ENCODE results near the gene PPP2R5C.

Gene PPP2R5C

GRCh38 chr14:101917413-101918017, 156.0 kb downstream of the PPP2R5C start:
- TF ChIP-seq ZNF274 (IDR thresholded peaks at IDR 0.05; ENCODE audit: low read depth, low read length), result no peak
- H3K4me3 ChIP-seq (ENCODE audit: low read length), result no peak overlapping the region

- H3K4me3 ChIP-seq (ENCODE audit: low read length), result no peak overlapping the region
- TF ChIP-seq ZNF274 (IDR thresholded peaks at IDR 0.05; ENCODE audit: low read depth, low read length), result no peak
These were observed 156.8 kb downstream of the PPP2R5C start for GRCh38 chr14:101918065-101918989.

- H3K4me3 ChIP-seq (ENCODE audit: low read length), result no peak overlapping the region
- no peak for TF ChIP-seq ZNF274 (IDR thresholded peaks at IDR 0.05; ENCODE audit: low read depth, low read length)
These were observed 158.8 kb downstream of the PPP2R5C start for GRCh38 chr14:101920271-101920670.

GRCh38 chr14:101922866-101923265, 161.4 kb downstream of the PPP2R5C start:
- H3K4me3 ChIP-seq (ENCODE audit: low read length), result no peak overlapping the region
- no peak for TF ChIP-seq ZNF274 (IDR thresholded peaks at IDR 0.05; ENCODE audit: low read depth, low read length)

GRCh38 chr14:101925152-101925551, 163.6 kb downstream of the PPP2R5C start:
- TF ChIP-seq ZNF274 (IDR thresholded peaks at IDR 0.05; ENCODE audit: low read depth, low read length), result no peak
- no peak overlapping the region for H3K4me3 ChIP-seq (ENCODE audit: low read length)

- no peak for TF ChIP-seq ZNF274 (IDR thresholded peaks at IDR 0.05; ENCODE audit: low read depth, low read length)
- H3K4me3 ChIP-seq (ENCODE audit: low read length), result no peak overlapping the region
These were observed 164.6 kb downstream of the PPP2R5C start for GRCh38 chr14:101926085-101926484.

GRCh38 chr14:101926620-101927019, 165.1 kb downstream of the PPP2R5C start:
- no peak for TF ChIP-seq ZNF274 (IDR thresholded peaks at IDR 0.05; ENCODE audit: low read depth, low read length)
- no peak overlapping the region for H3K4me3 ChIP-seq (ENCODE audit: low read length)

GRCh38 chr14:101927859-101928258, 166.3 kb downstream of the PPP2R5C start:
- no peak for TF ChIP-seq ZNF274 (IDR thresholded peaks at IDR 0.05; ENCODE audit: low read depth, low read length)
- no peak overlapping the region for H3K4me3 ChIP-seq (ENCODE audit: low read length)

GRCh38 chr14:101928415-101928841, 166.9 kb downstream of the PPP2R5C start:
- TF ChIP-seq ZNF274 (IDR thresholded peaks at IDR 0.05; ENCODE audit: low read depth, low read length), result no peak
- H3K4me3 ChIP-seq (ENCODE audit: low read length), result no peak overlapping the region

GRCh38 chr14:101929096-101929495, 167.6 kb downstream of the PPP2R5C start:
- no peak for TF ChIP-seq ZNF274 (IDR thresholded peaks at IDR 0.05; ENCODE audit: low read depth, low read length)
- no peak overlapping the region for H3K4me3 ChIP-seq (ENCODE audit: low read length)

- TF ChIP-seq ZNF274 (IDR thresholded peaks at IDR 0.05; ENCODE audit: low read depth, low read length), result no peak
- no peak overlapping the region for H3K4me3 ChIP-seq (ENCODE audit: low read length)
These were observed 168.4 kb downstream of the PPP2R5C start for GRCh38 chr14:101929946-101930345.

- no peak for TF ChIP-seq ZNF274 (IDR thresholded peaks at IDR 0.05; ENCODE audit: low read depth, low read length)
- H3K4me3 ChIP-seq (ENCODE audit: low read length), result no peak overlapping the region
These were observed 171.2 kb downstream of the PPP2R5C start for GRCh38 chr14:101932673-101933072.

GRCh38 chr14:101933209-101933608, 171.7 kb downstream of the PPP2R5C start:
- TF ChIP-seq ZNF274 (IDR thresholded peaks at IDR 0.05; ENCODE audit: low read depth, low read length), result no peak
- H3K4me3 ChIP-seq (ENCODE audit: low read length), result no peak overlapping the region

GRCh38 chr14:101934601-101935150, 173.2 kb downstream of the PPP2R5C start:
- no peak for TF ChIP-seq ZNF274 (IDR thresholded peaks at IDR 0.05; ENCODE audit: low read depth, low read length)
- H3K4me3 ChIP-seq (ENCODE audit: low read length), result no peak overlapping the region
